Measurements from ENCODE around the gene EIF4A3.

GRCh38 chr17:80104956-80105375 is 42.0 kb downstream of the EIF4A3 start:
- TF ChIP-seq CTCF (conservative IDR thresholded peaks at IDR 0.05; ENCODE audit: low read depth, low read length) (no peak), EZH2 (IDR thresholded peaks at IDR 0.05; ENCODE audit: borderline replicate concordance, low read depth, low read length, poor library complexity, severe bottlenecking) (no peak)
